Measurements from ENCODE around the gene RBMS2. TPM values are rescaled to one million over a fixed set of nuclear protein-coding genes. Genes with fewer than 3 reads are reported as not detected.

RBMS2 gene
- polyA plus RNA-seq, 3 donors: 5.1 to 8.2 (median 6.5) TPM

DNA sequence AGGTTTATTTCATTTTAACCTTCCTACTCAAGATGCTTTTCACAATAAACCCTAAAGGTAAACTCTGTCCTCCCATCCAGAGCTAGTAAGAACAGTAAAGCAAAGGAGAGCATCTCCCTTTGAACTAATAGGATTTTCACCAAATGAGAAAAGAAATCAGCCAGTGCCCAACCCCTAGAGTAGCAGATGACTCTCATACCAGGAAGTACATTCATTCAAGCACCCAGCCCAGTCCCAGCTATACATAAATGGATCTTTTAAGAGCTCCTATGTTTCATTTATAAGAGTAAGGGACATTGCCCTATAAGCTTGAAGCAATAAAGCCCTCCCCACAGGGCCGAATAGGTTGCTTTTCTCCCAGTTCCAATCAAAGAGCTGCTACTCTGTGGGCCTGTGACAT, 100.9 kb downstream of the RBMS2 start:
- H3K4me2 ChIP-seq (replicated peaks; ENCODE audit: extremely low read depth, low read length, poor library complexity, severe bottlenecking): no peak overlapping the region
- peak overlapping the region in 3 of 7 donors; percentile 23 to 76 (median 34) for H3K27ac Mint-ChIP-seq
- H3K36me3 Mint-ChIP-seq: peaks cover 58 to 72% of the 10 kb centered on the region in 2 donors
- no peaks in the 10 kb centered on the region for H3K9me3 ChIP-seq (replicated peaks in 1 of 2; ENCODE audit: control insufficient read depth in 1 of 2, insufficient read depth in 1 of 2, low read length in 2 of 2)
- peaks cover 100% of the 10 kb centered on the region for H4K20me1 ChIP-seq (ENCODE audit: insufficient read depth, low read length)
- H3K4me3 ChIP-seq (replicated peaks in 1 of 3; ENCODE audit: low read depth in 2 of 3, low read length in 3 of 3): no peak overlapping the region
- peaks cover 100% of the 10 kb centered on the region for H3K79me2 ChIP-seq (ENCODE audit: insufficient read depth, low read length)
- H3K27ac ChIP-seq (ENCODE audit: low read depth in 1 of 2, low read length in 2 of 2): no peak overlapping the region
- no peak overlapping the region for H2AFZ ChIP-seq (ENCODE audit: insufficient read depth, low read depth, low read length, poor library complexity, severe bottlenecking)
- no peak overlapping the region for H3K9ac ChIP-seq (ENCODE audit: insufficient read depth, low read length, poor library complexity, severe bottlenecking)
- peaks cover 22% of the 10 kb centered on the region for H3K4me1 Mint-ChIP-seq
- H3K27me3 ChIP-seq (ENCODE audit: control insufficient read depth in 2 of 2, insufficient read depth in 2 of 2, low read length in 2 of 2): no peaks in the 10 kb centered on the region
- no peaks in the 10 kb centered on the region for H3K4me1 ChIP-seq (ENCODE audit: control insufficient read depth in 1 of 2, insufficient read depth in 2 of 2, low read length in 2 of 2)
- WGBS (ENCODE audit: insufficient coverage): no CpG with 5 or more reads among the region's 1 CpG
- no peaks in the 10 kb centered on the region for H3K9me3 Mint-ChIP-seq
- peaks cover 29 to 86% of the 10 kb centered on the region in 2 donors for H3K36me3 ChIP-seq (replicated peaks in 1 of 2; ENCODE audit: control insufficient read depth in 1 of 2, insufficient read depth in 2 of 2, low read length in 2 of 2)
- TF ChIP-seq, protein P1, sequence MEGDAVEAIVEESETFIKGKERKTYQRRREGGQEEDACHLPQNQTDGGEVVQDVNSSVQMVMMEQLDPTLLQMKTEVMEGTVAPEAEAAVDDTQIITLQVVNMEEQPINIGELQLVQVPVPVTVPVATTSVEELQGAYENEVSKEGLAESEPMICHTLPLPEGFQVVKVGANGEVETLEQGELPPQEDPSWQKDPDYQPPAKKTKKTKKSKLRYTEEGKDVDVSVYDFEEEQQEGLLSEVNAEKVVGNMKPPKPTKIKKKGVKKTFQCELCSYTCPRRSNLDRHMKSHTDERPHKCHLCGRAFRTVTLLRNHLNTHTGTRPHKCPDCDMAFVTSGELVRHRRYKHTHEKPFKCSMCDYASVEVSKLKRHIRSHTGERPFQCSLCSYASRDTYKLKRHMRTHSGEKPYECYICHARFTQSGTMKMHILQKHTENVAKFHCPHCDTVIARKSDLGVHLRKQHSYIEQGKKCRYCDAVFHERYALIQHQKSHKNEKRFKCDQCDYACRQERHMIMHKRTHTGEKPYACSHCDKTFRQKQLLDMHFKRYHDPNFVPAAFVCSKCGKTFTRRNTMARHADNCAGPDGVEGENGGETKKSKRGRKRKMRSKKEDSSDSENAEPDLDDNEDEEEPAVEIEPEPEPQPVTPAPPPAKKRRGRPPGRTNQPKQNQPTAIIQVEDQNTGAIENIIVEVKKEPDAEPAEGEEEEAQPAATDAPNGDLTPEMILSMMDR (IDR thresholded peaks at IDR 0.05): no peak
- no peaks in the 10 kb centered on the region for H3K27me3 Mint-ChIP-seq (ENCODE audit: low read depth in 3 of 3)
- DNase-seq: no peak
- intact Hi-C loops (cut with micrococcal nuclease): no loop called here
- no peak overlapping the region for H3K4me3 Mint-ChIP-seq

DNA sequence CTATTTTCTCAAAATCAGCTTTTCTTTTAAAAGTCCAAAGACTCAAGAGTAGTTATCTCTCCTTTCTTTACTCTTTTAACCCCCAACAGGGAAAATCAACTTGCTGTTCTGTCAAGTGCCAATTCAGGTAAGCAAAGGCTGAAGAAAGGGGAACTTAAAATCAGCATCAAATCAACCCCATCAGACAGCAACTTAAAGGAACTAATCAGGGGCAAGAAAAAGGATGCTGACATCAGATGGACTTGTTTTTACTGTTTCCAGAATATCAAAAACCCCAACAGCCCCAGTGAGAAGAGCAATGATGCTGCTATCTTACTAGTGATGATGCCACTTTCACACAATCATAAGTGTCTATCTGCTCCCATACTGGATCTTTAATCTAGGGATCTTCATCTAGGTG, 105.1 kb downstream of the RBMS2 start:
- no peak overlapping the region for H3K4me3 ChIP-seq (replicated peaks in 1 of 3; ENCODE audit: low read depth in 2 of 3, low read length in 3 of 3)
- no peaks in the 10 kb centered on the region for H3K9me3 ChIP-seq (replicated peaks in 1 of 2; ENCODE audit: control insufficient read depth in 1 of 2, insufficient read depth in 1 of 2, low read length in 2 of 2)
- H3K9ac ChIP-seq (ENCODE audit: insufficient read depth, low read length, poor library complexity, severe bottlenecking): no peak overlapping the region
- H3K4me2 ChIP-seq (replicated peaks; ENCODE audit: extremely low read depth, low read length, poor library complexity, severe bottlenecking): no peak overlapping the region
- no peak for DNase-seq
- TF ChIP-seq, protein P1 (IDR thresholded peaks at IDR 0.05): no peak
- H3K36me3 ChIP-seq (replicated peaks in 1 of 2; ENCODE audit: control insufficient read depth in 1 of 2, insufficient read depth in 2 of 2, low read length in 2 of 2): peaks cover 4 to 45% of the 10 kb centered on the region in 2 donors
- Mint-ChIP-seq H3K4me3 (no peak overlapping the region), H3K4me1 (peaks cover 47% of the 10 kb centered on the region), H3K27ac (peak overlapping the region in 2 of 7 donors; percentile 8 to 72), H3K9me3 (no peaks in the 10 kb centered on the region), H3K36me3 (peaks cover 30 to 45% of the 10 kb centered on the region in 2 donors), H3K27me3 (ENCODE audit: low read depth in 3 of 3) (no peaks in the 10 kb centered on the region)
- no peaks in the 10 kb centered on the region for H3K27me3 ChIP-seq (ENCODE audit: control insufficient read depth in 2 of 2, insufficient read depth in 2 of 2, low read length in 2 of 2)
- peak overlapping the region in 1 of 2 donors; percentile 52 for H3K27ac ChIP-seq (ENCODE audit: low read depth in 1 of 2, low read length in 2 of 2)
- H3K4me1 ChIP-seq (ENCODE audit: control insufficient read depth in 1 of 2, insufficient read depth in 2 of 2, low read length in 2 of 2): peaks cover 24 to 26% of the 10 kb centered on the region in 2 donors
- intact Hi-C loops (cut with micrococcal nuclease): no loop called here
- no peak overlapping the region for H2AFZ ChIP-seq (ENCODE audit: insufficient read depth, low read depth, low read length, poor library complexity, severe bottlenecking)
- peaks cover 83% of the 10 kb centered on the region for H4K20me1 ChIP-seq (ENCODE audit: insufficient read depth, low read length)
- H3K79me2 ChIP-seq (ENCODE audit: insufficient read depth, low read length): peaks cover 99% of the 10 kb centered on the region

Data from CD14-positive monocyte (primary cell).